HG03097 (cell line): ENCODE results near the gene CAMKMT.

Experiments used
- ATAC-seq: cut with Tn5 transposase; IDR thresholded peaks from one replicate; pipeline ENCODE4 v1.9.1; 2021; ENCODE audit not compliant: unreplicated experiment, low FRiP score

The CAMKMT gene

DNA sequence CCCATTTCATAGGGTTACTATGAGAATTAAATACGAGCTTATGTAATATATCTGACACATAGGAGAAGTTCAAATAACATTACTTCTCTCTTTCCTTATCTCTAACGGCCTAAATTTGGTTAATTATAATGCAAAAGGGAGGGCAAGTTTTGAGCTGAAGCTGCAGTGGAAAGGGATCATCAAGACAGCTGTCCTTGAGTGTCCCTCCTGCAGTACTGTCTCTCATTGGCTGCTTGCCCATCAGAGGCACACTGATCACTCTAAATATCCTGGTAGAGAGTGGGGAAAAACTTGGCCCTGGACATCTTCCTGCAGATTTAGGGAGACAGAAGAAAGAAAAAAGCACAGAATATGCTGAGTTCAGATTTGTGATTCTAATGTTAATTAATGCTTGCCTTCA is 186.0 kb downstream of the CAMKMT start:
- no peak for ATAC-seq

DNA sequence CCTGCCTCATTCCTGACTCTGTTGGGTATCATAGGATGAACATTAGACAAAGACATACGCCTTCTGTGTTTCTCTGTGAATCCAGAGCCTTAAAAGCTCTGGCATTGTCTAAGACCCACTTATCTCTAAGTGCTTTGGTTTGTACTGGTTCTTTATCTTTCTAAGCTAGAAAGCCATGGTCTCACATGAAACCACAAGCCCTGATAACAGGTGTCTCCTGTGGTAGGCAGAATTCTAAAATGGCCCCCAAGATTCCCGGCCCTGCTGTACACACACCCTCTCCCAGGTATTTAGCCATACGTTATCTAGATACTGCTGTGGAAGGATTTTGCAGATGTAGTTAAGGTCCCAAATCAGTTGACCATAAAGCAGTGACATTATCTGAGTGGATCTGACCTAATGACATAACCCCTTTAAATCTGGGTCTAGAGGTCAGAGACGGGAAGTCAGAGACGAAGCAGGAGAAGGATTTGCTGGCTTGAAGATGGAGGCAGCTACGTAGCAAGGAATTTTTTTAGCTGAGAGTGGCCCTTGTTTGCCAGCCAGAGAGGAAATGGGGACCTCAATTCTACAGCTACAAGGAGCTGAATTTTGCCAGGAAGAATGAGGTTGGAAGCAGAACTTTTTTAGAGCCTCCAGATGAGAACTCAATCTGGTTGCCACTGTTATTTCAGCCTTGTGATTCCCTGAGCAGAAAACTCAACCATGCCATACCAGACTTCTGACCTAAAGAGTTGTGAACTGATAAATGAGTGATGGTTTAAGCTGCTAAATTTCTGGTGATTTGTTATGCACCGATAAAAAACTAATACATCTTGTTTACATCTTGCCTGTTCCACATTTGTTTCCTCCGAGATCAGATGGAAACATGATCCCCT is 186.7 kb downstream of the CAMKMT start:
- ATAC-seq = no peak

DNA sequence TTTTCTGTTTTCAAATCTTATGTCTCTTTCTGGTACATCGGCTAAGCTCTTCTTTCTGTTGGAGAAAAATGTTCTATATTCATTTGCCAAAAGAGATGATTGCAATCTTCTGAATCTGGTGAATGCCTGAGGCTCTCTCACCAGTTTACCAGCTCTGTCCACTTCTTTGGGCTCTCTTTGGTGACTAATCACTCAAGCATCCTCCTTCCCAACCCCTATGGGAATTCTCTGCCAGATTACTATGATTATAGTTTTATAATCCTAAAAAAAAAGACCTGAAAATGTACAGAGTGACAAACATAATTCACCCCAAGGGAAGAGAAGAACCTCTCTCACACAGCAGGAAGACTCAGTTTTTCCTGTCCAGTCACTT is 187.3 kb downstream of the CAMKMT start:
- no peak for ATAC-seq

DNA sequence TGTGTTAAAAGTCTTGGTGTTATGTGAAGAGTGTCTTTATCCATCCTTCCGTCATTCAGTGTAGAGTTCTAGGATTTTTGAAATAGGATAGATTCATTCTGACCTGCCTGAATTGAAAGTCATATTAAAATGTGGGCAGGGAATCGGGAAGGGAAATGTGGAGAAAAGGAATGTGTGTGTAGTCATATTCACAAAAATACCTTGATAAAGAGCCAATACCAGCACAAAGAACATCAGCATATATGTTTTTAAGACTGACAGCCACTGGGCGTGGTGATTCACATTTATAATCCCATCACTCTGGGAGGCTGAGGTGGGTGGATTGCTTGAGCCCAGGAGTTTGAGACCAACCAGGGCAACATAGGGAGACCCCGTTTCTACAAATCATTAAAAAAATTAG is 188.1 kb downstream of the CAMKMT start:
- no peak for ATAC-seq

DNA sequence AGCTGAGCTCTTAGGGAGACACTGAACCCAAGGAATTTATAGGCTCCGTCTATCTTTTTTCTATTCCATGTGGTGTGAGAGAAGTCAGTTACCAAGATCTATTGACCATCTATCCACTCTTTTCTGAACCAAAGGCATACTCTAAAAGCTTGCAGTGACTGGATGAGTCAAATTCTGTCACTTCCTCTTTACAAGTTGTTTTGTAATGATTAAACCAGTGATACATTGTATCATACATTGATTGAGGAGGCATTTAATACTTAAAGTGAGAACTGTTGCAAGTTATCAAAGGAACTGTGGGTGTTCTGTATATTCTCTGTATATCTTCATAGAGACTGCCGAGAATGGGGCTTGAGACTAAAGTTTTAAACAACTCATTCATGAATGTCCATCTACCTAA is 188.8 kb downstream of the CAMKMT start:
- no peak for ATAC-seq

DNA sequence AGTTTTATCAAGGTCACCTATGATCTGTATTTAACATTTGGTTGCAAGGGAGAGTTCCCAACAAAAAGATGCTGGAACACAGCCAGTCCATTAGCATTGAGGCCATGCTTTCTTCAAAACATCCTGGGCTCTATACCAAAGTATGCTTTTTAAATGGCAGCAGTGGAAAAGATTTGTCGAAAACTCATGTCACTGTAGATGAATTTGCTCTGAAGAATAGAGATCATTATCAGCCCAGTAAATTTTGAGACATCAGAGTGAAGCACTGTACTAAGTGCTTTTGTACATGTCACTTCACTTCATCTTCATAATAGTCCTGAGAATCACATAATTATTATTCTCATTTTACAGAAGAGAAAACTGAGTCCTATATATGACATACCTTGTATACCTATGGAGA is 189.8 kb downstream of the CAMKMT start:
- ATAC-seq = no peak

DNA sequence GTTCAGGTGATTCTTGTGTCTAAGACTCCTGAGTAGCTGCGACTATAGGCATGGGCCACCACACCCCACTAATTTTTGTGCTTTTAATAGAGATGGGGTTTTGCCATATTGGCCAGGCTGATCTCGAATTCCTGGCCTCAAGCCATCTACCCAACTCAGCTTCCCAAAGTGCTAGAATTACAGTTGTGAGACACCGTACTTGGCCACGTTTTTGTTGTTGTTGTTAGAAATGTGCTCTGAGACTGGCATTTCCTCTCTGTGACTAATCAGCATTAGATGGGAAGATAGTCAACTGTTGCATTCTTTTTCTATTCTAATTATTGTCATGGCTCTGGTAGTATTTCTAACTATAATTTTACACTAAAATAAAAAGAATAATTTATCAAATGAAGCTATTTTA is 191.7 kb downstream of the CAMKMT start:
- ATAC-seq = no peak

DNA sequence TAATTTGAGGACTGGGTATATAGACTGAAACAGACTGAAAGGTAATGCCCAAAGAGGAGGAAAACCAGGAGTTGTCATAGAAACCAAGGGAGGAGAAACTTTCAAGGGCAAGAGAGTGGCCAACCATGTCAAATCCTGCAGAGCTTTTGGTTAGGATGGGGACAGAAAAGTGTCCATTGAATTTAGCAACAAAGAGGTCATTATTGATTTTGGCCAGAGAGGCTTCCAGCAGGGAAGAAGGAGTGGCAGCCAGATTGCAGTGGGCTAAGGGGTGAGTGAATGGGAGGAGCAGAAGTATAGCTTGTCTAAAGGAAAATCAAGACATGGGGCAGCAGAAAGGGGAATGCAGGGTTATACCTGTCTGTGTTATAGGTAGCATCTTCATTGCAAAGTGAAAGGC is 194.0 kb downstream of the CAMKMT start:
- no peak for ATAC-seq

DNA sequence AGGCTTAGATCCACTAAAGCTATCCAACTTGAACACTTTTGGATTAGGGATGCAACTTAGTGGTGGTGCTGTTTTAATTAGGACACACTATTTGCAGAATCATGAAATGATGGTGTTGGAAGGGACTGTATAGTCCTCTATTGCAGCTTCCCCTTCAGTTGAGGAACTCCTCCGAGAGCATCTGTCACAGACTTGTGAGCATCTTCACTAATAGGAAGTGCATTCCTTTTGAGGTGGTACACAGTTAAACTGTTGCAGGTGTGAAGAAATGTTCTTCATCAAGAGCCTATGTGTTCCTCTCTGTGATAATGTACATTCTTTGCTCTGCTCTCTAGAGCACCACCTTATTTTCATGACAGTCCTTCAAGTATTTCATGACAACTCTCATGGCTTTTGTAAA is 197.4 kb downstream of the CAMKMT start:
- ATAC-seq = no peak

DNA sequence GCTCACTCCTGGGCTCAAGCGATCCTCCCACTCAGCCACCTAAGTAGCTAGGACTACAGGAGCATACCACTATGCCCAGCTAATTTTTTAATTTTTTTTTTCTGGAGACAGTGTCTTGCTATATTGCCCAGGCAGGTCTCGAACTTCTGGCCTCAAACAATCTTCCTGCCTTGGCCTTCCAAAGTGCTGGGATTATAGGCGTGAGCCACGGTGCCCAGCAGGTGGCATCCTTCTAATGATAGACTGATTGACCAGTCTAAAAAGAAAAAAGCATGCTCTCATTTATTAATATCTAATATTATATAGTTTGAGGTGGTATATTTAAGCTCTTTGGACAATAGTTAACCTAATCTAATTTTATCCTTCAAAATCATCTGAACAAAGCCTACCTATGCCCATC is 198.6 kb downstream of the CAMKMT start:
- no peak for ATAC-seq

DNA sequence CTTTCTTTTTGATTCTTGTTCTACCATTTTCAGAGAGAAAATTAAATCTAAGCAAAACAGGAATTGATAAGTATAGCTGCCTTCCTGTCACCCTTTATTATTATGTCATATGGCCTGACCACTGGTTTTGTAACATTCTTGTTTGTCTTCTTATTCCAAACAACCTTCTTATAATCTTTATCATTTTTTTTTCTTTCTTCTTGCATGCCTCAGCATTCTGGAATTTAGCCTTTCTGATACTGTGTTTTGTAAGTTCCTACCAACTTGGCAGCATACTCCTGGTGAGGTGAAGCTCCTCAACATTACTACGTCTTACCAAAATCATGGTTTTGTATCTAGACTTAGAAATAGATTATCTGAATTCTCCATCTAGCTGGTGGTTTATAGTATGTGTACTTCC is 199.2 kb downstream of the CAMKMT start:
- no peak for ATAC-seq

DNA sequence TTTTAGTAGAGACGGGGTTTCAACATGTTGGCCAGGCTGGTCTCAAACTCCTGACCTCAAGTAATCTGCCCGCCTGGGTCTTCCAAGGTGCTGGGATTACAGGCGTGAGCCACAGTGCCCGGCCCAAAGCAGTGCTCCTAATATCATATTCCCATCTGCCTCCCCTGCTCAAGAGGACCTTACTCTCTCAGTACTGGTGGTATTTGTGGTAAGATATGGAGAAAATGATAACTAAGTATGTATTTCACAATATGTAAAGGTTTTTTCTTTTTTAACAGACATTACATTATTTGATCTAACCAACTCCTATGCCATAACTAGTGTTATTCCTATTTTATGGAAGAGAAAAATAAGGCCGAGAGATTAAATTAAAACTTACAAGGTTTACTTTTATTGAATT is 201.0 kb downstream of the CAMKMT start:
- ATAC-seq = no peak

DNA sequence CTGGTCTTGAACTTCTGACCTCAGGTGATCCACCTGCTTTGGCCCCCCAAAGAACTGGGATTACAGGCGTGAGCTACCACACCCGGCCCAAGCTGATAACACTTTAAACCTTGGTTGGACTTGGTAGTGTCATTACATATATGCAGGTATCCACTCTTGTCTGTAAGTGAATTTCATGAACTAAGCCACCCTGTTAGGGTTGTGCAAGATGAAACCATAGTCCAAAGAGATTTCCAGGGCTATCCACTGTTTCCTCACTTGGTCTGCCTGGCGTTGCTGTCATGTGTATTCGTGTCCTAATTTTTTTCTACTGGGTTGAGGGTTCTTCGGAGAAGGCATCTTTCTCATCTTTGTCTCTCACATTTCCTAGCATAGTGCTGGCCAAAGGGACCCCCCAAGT is 203.0 kb downstream of the CAMKMT start:
- no peak for ATAC-seq

DNA sequence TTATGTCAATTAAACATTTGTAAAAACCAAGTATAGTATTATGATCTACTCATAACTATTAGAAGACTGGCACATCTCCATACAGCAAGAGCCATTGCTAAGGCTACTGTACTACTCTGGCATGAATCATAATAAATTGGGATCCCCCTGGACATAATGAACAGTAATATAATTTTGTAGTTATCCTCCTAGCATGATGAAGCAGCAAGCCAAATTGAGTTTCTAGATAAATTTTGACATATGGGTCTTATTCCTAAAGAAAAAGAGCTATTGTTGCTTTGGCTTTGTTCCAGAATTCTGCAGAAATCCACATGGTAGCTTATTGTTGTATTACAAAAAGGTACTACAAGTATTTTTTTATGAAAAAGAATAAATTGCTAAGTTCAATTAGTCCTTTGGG is 204.3 kb downstream of the CAMKMT start:
- no peak for ATAC-seq

DNA sequence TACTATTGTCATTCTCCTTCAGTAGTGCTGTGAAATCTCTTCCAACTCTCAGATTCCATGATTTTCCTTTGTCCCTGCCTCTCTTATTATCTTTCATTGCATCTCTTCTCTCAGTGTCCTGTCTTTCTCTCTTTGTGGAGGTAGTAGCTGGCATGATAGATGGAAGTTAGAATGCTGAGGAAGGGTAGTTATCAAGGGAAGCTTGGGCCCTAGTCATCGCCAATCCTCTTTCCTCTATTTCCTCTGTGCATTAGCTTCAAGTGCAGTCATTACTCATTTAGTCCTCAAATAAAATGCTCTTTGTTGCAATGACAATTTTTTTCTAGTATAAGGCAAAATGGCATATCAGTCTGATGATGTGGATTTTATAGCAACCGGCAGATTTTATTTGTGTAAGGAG is 207.7 kb downstream of the CAMKMT start:
- no peak for ATAC-seq

DNA sequence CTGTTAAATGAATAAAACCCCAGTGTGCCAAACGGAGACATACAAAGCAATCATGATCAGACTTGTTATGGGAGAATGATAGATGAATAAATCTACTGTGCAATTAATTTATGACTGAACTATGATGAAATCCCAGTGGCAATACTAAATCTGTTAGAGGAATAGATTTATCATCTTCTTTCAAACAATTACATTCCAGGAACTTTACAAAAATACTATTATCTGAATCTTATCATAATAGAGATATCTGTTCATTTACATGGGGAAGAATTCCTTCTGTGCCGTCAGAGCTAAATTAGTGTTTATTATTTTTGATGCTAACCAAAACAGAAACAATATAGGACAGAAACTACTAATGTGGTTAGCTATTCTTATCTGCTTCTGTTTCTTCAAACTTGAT is 208.5 kb downstream of the CAMKMT start:
- no peak for ATAC-seq

DNA sequence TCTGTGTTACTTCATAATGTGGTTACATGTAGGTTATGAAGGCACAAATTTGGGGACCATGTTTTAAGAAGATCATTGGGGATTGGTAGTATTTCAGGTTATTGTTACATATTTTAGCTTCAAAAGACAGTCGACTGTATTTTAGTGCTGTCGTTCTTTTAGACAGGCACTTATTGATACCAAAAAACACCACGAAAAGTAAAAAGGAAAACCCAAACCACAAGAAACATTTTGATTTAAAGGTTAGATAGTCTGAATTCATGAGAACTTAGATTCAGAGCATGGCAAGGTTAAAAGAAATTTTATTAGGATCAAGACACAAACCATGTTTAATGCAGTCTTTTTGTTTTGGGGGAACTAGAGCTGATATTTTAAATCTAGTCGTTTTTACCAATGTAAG is 209.0 kb downstream of the CAMKMT start:
- no peak for ATAC-seq

DNA sequence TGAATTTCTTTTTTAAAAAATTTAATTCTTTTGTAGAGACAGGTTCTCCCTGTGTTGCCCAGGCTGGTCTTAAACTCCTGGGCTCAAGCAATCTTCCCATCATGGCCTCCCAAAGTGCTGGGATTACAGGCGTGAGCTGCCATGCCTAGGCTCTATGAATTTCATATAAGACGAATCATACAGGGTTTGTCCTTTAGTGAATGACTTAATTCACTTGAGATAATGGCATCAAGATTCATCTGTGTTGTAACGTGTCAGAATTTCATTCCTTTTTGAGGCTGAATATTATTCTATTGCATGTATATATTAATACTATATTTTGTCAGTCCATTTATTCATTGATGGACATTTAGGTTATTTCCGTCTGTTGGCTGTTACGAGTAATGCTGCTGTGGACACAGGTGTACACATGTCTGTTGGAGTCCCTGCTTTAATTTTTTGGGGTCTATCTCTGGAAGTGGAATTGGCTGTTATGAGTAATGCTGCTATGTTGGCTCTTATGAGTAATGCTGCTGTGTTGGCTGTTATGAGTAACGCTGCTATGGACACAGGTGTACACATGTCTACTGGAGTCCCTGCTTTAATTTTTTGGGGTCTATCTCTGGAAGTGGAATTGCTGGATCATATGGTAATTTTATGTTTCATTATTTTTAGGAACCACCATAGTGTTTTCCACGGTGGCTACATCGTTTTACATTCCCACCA is 210.6 kb downstream of the CAMKMT start:
- no peak for ATAC-seq

DNA sequence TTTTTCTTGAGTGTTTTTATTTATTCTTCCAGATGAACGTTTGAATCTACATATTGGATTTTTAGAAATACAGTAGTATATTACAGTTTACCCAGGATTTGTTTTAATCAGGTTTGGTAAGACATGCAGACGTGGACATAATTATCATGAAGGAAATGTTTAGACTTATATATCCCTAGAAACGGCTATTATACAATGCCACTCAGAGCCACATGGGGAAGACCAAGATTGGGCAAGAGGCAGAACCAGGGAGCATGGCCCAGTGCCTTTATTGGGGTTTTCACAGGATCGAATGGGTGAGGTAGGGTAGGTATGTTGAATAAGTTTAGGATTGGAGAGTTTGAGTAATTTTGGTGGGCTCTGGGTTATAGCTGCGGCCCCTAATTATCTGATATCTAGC is 212.2 kb downstream of the CAMKMT start:
- ATAC-seq = no peak

DNA sequence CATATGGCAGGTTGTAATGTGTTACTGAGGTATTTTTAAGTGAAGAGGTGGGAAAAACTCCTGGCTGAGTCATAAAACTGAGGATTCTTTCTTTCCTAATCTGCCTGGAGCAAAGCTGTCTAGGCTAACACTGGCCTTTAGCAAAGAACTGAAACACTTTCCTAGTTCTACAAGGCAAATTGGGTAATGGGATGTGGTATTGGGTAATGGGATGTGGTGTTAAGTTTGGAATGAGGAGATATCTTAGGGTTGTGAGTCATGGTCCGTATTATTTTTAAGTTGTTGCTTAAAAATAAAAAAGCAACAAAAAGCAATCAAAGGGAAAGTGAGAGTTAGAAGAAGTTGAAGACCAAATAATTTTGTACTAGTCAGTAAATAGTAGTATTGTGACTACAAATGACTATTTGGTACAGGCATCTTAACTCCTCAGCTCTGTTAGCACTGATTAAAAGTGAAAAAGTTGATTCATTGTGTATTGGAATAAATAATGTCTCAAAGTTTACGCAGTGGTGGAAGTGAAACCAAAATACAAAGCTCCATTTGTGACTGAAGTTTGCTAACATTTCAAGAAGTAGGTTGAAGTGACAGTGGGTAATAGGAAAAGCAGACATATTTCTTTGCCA is 216.8 kb downstream of the CAMKMT start:
- no peak for ATAC-seq

DNA sequence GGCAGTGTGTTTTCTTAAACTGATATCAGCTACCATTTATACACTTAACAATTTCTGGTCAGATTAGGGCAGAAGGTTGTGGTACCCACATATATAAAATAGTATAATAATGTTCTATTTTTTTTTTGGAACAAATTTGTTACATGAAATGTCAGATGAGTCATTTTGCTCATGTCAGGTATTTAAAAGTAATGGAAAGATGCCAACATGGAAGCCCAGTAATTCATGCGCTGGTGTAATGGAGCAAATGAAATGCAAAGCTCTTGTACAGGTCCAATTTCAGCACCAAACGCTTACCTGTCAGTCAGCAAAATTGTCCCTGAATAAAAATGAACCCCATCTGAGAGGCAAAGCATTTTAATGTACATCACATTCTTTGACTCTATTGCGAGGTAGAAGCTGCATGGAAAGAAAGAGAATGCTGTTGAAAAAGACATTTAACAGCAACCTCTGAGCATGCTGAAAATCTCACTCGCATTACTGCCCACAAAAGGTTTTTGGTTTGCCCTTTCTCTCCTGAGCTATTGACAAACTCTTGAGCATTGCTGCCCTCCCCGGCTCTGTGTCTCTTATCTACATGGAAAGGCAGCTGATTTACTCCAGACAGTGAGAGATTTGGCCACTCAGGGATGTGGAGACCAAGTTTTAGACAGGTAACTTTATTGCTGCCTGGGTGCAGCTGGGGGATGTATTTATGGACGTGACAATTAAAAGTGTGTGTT is 217.5 kb downstream of the CAMKMT start:
- no peak for ATAC-seq
